Measurements from ENCODE around the gene SLC28A1.
A peak's percentile ranks its signal among the peaks of the same experiment; 100 is the strongest.
"Not testable (repeated sequence)": the region's sequence is repeated elsewhere in the genome, so short reads cannot be mapped to it uniquely, and the experiment has no call there.

The SLC28A1 gene

GRCh38 chr15:84871428-84871985, 13.0 kb upstream of the SLC28A1 start:
- H3K27ac ChIP-seq = no peak overlapping the region
- TF ChIP-seq ZFX (IDR thresholded peaks at IDR 0.05; ENCODE audit: borderline replicate concordance) (no peak), CTCF (IDR thresholded peaks at IDR 0.05) (0 out of 2 replicates have a peak, but pooled peaks have one; percentile 9)

- no peak for TF ChIP-seq CTCF (IDR thresholded peaks at IDR 0.05)
- no peak for TF ChIP-seq ZFX (IDR thresholded peaks at IDR 0.05; ENCODE audit: borderline replicate concordance)
- no peak overlapping the region for H3K27ac ChIP-seq
Observed at GRCh38 chr15:84872009-84872910, 12.2 kb upstream of the SLC28A1 start.

GRCh38 chr15:84873997-84874396, 10.5 kb upstream of the SLC28A1 start:
- no peak overlapping the region for H3K27ac ChIP-seq
- no peak for TF ChIP-seq CTCF (IDR thresholded peaks at IDR 0.05)

GRCh38 chr15:84874981-84875699, 9.3 kb upstream of the SLC28A1 start:
- no peak overlapping the region for H3K27ac ChIP-seq
- TF ChIP-seq ZFX (IDR thresholded peaks at IDR 0.05; ENCODE audit: borderline replicate concordance) (no peak), CTCF (IDR thresholded peaks at IDR 0.05) (no peak)

- no peak for TF ChIP-seq ZFX (IDR thresholded peaks at IDR 0.05; ENCODE audit: borderline replicate concordance)
- TF ChIP-seq CTCF (IDR thresholded peaks at IDR 0.05) = no peak
- no peak overlapping the region for H3K27ac ChIP-seq
Observed at GRCh38 chr15:84876269-84876668, 8.2 kb upstream of the SLC28A1 start.

GRCh38 chr15:84877701-84878100, 6.8 kb upstream of the SLC28A1 start:
- not testable (repeated sequence) for H3K27ac ChIP-seq

GRCh38 chr15:84878504-84878903, 6.0 kb upstream of the SLC28A1 start:
- no peak overlapping the region for H3K27ac ChIP-seq
- TF ChIP-seq ZFX (IDR thresholded peaks at IDR 0.05; ENCODE audit: borderline replicate concordance) (no peak), CTCF (IDR thresholded peaks at IDR 0.05) (peak; percentile 75)

Data from 22Rv1 (cell line).